GM12872 (cell line): ENCODE data around the gene SRSF4.
A peak's percentile ranks its signal among the peaks of the same experiment; 100 is the strongest.

Experiments
- CTCF ChIP-seq: IDR thresholded peaks from 3 replicates; pipeline ENCODE4 v1.5.1; 2011; ENCODE audit warnings: low read depth, mild to moderate bottlenecking, low read length, moderate library complexity; ENCODE audit not compliant: insufficient read depth

The SRSF4 gene

GRCh38 chr1:29181413-29182225 lies at the start of gene SRSF4:
SRSF4 (minus strand) TSS chr1:29181900; CDS start chr1:29181752, 148 bp downstream.
- peak; percentile 65 for TF ChIP-seq CTCF

GRCh38 chr1:29230553-29231378 lies 49.1 kb upstream of the SRSF4 start, which contains the start of gene MECR:
MECR (minus strand) TSS chr1:29230934; CDS start chr1:29230906, 28 bp downstream.
- TF ChIP-seq CTCF, result 0 out of 3 replicates have a peak, but pooled peaks have one; percentile 5

GRCh38 chr1:29230204-29230552 lies 48.5 kb upstream of the SRSF4 start:
- no peak for TF ChIP-seq CTCF

- TF ChIP-seq CTCF, result no peak
Observed at GRCh38 chr1:29227511-29227910, 45.8 kb upstream of the SRSF4 start.

- TF ChIP-seq CTCF, result no peak
Observed at GRCh38 chr1:29225361-29225760, 43.7 kb upstream of the SRSF4 start.

GRCh38 chr1:29224356-29224837 lies 42.7 kb upstream of the SRSF4 start:
- no peak for TF ChIP-seq CTCF

GRCh38 chr1:29223521-29223920 lies 41.8 kb upstream of the SRSF4 start:
- no peak for TF ChIP-seq CTCF
